Fibroblast of peridontal ligament (primary cell): ENCODE data around the gene TIMM13.
"Not testable (repeated sequence)": the region's sequence is repeated elsewhere in the genome, so short reads cannot be mapped to it uniquely, and the experiment has no call there.

Source experiments
- DNase-seq: peaks from one replicate; pipeline ENCODE4 v3.0.0-alpha.2; 2010; ENCODE audit errors: extremely low read depth

The TIMM13 gene

GRCh38 chr19:2415281-2415972 lies 12.0 kb downstream of the TIMM13 start:
- no peak for DNase-seq

GRCh38 chr19:2413629-2414028 lies 13.8 kb downstream of the TIMM13 start:
- no peak for DNase-seq

GRCh38 chr19:2413159-2413558 lies 14.2 kb downstream of the TIMM13 start:
- no peak for DNase-seq

GRCh38 chr19:2412449-2412848 lies 14.9 kb downstream of the TIMM13 start:
- DNase-seq, result no peak

GRCh38 chr19:2411709-2412108 lies 15.7 kb downstream of the TIMM13 start:
- no peak for DNase-seq

- no peak for DNase-seq
These were observed 17.4 kb downstream of the TIMM13 start for GRCh38 chr19:2410023-2410422.

- DNase-seq, result no peak
These were observed 18.0 kb downstream of the TIMM13 start for GRCh38 chr19:2409352-2409912.

GRCh38 chr19:2408247-2408646 lies 19.1 kb downstream of the TIMM13 start:
- DNase-seq, result no peak

GRCh38 chr19:2399582-2399981 lies 27.8 kb downstream of the TIMM13 start:
- DNase-seq, result no peak

- DNase-seq, result no peak
These were observed 28.6 kb downstream of the TIMM13 start for GRCh38 chr19:2398735-2399305.

- DNase-seq, result not testable (repeated sequence)
These were observed 30.2 kb downstream of the TIMM13 start for GRCh38 chr19:2397173-2397572.

GRCh38 chr19:2395293-2395829 lies 32.0 kb downstream of the TIMM13 start:
- not testable (repeated sequence) for DNase-seq

- no peak for DNase-seq
These were observed 32.7 kb downstream of the TIMM13 start for GRCh38 chr19:2394442-2395292.

- no peak for DNase-seq
These were observed 33.3 kb downstream of the TIMM13 start for GRCh38 chr19:2394054-2394441.

- not testable (repeated sequence) for DNase-seq
These were observed 34.5 kb downstream of the TIMM13 start for GRCh38 chr19:2392899-2393298.

- no peak for DNase-seq
These were observed 35.0 kb downstream of the TIMM13 start for GRCh38 chr19:2392366-2392765.

GRCh38 chr19:2391118-2391725 lies 36.2 kb downstream of the TIMM13 start:
- peak; percentile 84 for DNase-seq

- no peak for DNase-seq
These were observed 37.8 kb downstream of the TIMM13 start for GRCh38 chr19:2389594-2389993.

- no peak for DNase-seq
These were observed 39.8 kb downstream of the TIMM13 start for GRCh38 chr19:2387367-2388288.

GRCh38 chr19:2385053-2385721 lies 42.2 kb downstream of the TIMM13 start:
- DNase-seq, result peak; percentile 59
